GM21515 (cell line): ENCODE measurements around the gene POLRMT.

Source experiments
- ATAC-seq: cut with Tn5 transposase; IDR thresholded peaks from one replicate; pipeline ENCODE4 v1.9.1; 2021; ENCODE audit not compliant: unreplicated experiment

POLRMT gene

DNA sequence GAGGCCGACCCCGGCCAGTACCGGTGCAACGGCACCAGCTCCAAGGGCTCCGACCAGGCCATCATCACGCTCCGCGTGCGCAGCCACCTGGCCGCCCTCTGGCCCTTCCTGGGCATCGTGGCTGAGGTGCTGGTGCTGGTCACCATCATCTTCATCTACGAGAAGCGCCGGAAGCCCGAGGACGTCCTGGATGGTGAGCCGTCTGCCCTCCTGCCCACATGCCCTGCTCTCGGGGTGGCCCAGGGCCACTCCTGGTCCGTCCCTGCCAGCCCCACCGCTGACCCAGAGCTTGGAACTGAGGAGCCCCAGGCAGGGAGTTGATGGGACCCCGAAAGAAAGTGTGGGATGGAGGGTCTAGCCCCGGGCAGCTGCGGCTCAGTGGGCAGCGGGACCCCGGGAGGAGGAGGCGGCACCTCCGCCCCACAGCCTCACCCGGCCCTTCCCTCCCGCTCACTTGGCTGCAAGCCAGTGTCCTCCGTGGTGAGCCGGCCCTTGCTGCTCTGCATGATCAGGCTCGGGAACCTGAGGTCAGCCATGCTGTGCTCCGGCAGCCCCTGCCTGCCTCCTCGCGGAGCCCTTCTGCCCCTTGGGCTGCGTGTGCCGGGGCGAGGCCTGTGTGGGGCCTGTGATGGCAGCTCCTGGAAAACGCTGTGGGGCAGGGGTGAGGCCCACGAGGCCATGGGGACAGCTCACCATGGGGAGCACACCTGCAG lies 51.8 kb downstream of the POLRMT start:
- ATAC-seq = no peak

DNA sequence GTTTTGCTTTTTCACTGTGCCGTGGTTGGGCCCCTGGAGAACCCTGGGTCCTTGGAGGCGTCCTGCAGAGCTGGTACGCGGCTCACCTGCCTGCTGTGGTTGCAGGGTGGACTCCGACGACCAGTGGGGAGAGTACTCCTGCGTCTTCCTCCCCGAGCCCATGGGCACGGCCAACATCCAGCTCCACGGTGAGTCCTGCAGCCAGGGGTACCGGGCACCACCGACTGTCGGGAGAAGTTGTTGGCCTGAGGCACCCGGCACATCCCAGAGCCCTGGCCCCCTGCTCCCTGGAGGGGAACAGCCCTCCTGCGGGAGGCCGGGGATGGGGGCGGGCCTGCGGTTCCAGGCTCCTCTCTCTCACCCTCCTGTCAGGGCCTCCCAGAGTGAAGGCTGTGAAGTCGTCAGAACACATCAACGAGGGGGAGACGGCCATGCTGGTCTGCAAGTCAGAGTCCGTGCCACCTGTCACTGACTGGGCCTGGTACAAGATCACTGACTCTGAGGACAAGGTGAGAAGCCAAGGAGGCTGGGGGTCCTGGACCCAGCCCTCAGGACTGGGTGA lies 53.0 kb downstream of the POLRMT start:
- no peak for ATAC-seq

DNA sequence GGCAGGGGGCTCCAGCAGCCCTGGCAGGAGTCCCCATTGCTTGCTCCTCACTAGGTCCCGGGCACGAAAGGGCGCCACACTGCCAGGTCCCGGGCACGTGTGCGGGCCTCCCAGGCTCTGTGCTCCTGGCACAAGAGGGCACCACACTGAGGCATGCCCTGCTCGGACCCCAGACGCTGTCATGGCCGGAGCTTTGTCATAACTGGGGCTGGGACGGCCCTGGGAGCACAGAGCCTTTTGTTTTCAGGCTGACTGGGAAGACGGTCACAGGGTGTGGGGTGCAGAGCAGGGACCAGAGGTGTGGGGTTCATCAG lies 53.5 kb downstream of the POLRMT start:
- no peak for ATAC-seq

DNA sequence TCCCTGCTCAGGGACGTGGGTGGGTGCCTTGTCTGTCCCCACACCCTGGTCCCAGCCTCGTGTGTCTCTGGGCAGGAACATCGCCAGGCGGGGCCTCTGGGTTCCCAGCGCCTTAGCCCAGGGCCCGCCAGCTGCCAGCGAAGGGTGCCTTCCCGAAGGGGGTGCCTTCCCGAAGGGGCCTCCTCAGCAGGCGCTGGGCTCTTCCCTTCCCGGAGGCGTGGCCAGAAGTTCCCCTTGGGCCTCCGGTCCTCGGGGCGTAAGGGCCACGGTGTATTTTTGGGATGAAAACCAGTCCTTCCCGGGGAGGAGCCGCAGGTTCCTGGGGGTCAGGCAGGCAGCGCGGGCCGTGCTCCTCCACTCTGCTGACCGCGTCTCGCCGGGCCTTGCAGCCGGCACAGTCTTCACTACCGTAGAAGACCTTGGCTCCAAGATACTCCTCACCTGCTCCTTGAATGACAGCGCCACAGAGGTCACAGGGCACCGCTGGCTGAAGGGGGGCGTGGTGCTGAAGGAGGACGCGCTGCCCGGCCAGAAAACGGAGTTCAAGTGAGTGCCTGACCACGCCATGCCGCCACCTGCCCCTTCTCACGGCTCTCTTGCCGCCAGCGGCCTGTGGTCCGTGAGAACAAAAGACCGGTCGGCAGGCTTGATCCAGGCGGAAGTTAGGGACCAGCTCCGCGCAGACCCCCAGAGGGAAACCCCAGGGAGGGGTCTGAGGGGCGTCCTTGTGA lies 54.1 kb downstream of the POLRMT start:
- no peak for ATAC-seq

DNA sequence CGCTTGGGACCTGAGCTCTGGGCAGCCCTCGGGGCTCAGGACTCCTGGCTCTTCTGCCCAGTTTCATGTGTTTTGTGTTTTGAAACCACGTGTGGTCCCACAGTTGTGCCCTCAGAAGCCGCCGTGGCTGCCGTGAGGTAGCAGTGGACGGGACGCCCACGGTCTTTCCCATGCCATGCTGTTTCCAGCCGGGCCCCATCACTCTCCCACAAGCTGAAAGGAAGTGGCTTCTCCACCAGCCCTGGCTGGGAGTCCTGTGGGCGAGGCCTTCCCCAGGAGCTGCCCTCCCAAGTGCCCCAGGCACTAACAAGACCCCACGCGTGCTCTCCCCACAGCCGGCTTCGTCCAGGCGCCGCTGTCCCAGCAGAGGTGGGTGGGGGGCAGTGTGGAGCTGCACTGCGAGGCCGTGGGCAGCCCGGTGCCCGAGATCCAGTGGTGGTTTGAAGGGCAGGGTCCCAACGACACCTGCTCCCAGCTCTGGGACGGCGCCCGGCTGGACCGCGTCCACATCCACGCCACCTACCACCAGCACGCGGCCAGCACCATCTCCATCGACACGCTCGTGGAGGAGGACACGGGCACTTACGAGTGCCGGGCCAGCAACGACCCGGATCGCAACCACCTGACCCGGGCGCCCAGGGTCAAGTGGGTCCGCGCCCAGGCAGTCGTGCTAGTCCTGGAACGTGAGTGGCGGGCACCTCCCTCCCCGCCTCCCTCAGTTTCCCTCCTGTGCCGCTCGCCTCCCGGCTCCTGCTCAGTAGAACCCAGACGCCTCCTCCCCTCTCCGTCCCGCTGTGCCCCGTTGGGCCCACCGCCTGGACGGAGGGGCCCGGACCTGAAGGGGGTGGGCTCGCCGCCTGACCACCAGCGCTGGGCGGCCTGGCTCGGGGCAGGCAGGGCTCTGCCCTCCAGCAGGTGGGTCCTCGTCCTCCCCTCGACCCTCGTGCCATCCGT lies 55.6 kb downstream of the POLRMT start:
- no peak for ATAC-seq

DNA sequence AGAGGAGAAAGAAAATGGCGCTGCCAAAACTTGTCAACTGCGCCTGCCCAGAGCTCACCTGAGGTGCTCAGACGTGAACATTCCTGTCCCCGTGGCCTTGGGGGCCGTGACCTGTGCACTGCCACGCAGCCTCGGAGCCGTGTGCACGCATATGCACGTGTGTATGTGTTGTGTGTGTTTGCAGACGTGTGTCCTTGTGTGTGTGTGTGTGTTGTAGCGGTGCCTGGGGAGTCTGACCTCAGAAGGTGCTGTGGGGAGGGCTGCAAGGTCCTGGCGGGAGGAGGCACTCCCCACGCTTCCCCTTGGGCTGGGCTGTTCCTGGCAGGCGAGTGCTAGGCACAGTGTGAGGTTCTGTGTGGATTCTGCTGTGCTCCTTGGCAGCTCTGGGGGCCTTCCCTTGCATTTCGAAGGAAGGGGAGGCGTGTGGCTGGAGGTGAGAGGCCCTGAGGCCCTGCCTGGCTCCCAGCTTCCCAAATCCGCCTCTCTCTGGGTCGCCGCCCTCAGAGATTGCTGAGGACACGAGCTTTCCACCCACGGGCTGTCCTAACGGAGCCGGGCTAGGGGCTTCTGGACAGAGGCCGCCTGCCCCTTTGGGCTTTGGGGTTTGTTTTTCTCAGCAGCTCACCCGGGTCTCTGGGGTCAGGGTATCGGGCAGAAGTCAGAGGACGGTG lies 56.4 kb downstream of the POLRMT start:
- ATAC-seq = no peak

DNA sequence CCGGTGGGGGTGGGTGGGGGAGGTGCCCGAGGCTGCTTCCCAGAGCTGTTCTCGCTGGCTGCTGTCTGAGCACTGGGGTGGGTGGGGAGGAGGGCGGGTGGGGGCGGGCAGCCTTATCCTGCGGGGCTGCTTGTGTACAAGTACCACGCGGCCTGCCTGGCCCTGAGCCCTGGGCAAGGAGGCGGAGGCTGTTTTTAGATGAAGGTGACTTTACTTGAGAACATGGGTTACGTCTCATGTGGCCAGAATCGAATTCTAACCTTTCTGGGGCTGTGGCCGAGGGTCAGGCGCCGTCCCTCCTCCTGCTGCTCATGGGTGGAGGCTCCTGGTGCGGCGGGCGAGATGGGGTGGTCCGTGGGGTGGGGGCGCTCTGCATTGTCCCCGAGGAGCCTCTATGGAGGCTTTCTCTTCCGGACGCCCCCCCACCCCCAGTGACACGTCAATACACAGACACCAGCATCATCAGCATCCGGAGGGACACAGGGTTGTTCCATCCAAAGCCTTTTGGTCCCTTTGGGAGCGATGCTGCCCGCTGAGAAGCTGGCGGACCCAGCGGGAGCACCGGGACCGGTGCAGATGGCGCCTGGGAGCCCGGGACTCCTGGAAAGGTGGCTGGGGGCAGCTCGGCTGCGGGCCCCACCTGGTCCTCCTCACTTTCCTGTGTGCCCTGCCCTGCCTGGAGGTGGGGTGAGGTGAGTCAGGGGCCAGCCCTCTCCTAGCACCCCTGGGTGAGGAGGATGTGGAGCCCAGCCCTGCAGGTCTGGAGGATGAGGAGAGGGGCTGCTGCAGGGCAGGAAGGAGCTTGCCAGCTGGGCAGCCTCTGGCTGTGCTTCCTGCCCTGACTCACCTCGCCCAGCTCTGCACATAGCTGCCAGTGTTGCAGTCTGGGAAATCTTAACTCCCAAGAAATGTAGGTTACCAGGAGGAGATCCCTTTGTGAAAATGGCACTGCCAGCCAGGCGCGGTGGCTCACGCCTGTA lies 57.5 kb downstream of the POLRMT start:
- no peak for ATAC-seq

DNA sequence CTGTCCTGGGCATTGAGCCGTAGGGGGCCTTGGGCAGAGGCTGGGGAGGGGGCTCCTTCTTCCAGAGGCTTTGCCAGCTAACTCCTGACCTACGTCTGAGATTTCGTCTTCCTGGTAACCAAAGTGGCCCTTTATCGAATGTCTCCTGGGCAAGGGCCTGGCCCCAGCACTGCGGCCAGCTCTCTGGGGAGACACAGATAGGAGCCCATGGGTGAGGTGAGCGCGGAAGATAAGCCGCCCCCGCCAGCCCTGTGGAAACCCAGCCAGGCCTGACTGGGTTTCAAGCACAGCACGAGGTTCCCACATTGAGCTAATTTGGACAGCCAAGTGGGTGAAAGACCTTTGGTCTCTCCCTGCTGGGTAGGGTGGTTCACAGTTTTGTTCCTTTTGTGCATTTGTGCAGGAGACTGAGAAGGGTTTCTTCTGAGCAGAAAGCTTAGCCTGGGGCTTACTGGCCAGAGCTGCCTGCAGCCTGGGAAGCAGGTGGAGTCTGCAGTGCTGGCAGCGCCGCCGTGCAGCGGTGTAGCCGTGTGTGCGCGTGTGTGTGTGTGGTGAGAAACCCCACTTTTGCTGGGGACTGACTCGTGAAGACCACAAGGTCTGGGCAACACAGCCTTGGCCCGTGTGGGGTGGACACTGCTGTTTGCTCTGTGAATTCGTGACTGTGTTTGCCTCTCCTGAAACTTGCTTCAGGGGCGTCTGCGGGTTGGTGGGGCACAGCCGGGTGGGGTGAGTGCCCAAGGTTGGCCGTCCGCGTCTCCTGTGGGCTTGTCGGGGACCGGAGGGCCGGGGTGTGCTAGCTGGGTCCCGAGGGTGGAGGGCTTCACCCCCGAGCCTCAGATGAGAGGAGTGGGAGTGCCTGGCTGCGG lies 58.4 kb downstream of the POLRMT start:
- ATAC-seq = no peak

DNA sequence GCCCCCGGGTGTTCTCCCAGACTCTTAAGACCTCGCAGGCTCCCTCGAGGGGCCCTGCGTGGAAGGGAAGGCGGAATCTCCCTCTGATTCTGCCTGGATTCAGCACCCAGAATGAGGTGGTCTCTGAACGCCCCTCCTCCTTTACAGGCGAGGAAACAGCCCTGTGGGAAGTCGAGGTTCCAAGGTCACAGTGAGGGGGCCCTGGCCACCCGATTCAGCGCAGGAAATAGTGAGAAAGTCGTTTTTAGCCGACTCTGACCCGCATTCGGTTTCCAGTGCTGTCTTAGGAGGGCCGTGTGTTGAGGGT lies 59.9 kb downstream of the POLRMT start:
- ATAC-seq = no peak

DNA sequence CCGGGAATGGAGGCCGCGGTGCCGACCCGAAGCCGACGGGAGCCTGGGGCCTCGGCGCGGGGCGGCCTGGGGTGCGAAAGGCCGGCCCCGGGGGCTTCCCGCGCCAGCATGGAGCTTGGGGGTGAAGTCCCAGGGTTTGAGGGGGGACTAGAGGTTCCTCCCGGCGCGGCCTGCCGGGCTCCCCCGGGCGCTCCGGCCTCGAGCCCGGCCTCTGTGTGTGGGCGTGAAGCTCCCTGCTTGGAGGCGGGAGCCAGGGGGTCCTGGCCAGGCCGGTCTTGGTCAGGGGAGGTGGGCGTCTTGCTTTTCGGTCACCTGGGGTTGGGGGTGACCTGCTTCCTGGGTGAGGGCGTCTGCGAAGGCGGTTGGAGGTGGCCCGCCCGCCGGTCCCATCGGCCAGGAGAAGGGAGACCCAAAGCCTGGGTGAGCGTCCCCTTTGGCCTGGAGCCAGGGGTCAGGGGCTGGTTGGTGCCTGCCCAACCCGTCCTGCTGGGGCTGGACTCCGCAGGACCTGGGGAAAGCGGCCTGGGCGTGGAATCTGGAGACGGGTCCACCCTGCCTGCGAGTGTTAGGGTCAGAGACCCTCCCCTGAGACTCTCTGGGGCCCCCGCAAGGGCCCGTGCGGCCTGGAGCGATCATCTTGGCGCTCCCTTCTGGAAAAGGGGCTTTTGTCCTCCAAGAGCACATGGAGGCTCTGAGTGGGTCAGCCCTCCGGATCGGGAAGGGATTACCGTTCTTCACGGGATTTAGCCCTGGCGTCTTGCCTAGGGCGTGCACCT lies 60.4 kb downstream of the POLRMT start:
- peak; percentile 11 for ATAC-seq

DNA sequence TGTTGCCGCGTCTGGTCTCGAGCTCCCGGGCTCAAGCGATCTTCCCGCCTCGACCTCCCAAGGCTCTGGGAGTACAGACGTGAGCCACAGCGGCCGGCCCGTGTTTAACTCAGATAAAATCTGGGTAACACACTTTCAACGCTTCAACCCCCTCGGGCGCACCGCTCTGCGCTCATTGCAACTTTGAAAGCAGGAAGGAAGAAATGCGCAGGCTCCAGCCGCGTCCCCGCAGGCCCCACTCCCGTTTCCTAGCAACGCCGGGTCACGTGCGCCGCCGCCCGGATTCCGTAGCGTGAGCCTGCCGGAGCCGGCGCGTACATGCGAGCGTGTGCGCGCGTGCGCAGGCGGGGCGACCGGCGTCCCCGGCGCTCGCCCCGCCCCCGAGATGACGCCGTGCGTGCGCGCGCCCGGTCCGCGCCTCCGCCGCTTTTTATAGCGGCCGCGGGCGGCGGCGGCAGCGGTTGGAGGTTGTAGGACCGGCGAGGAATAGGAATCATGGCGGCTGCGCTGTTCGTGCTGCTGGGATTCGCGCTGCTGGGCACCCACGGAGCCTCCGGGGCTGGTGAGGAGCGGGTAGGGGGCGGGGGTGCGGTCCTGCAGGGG lies 61.1 kb downstream of the POLRMT start, which contains the start of gene BSG:
Gene BSG (plus strand): TSS at position 457 of the 603 bp plus-strand sequence. CDS start 39 bp downstream, at position 496.
- ATAC-seq = peak; percentile 73

DNA sequence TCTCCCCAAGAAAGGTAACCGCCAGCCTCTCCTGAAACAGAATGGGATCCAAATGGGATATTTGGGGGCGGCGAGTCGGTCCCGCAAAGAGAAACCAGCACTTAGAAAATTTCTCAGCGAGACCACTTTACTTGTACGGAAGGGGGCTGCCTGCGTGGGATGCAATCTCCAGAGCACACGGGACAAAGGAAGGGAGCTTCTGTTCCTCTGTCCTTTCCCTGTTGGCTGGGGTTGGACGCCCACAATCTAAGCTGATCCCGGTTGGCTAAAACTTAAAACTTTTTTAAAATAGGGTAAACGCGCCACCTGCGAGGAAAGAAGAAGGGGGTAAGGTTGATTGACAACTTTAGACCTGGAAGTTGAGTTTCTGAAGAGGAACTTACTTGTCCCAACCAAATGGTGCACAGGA lies 61.8 kb downstream of the POLRMT start:
- no peak for ATAC-seq

DNA sequence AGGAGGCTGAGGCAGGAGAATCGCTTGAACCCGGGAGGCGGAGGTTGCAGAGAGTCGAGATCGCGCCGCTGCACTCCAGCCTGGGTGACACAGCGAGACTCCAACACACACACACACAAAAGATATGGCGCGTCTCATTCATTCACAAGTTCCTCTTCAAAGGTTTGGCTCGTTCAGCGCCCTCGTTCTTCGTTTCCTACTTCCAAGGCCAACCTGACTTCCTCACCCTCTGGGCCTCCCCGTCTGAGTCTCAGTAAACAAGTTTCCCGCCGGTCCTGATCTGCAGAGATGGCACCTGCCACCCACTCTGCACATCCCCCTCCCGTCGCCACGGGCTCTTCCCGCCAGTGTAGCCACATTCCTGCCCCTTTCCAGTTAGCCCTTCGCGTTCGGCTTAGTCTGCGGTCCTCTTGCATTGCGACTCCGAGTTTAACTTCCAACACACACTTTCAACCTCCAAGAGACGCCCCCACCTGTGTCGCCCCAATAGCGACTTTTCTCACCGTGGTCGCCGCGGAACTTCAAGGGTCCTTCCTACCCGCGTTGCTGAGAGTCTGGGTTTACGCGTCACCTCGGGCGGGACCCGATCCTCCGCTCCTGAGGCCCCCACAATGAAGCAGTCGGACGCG lies 62.3 kb downstream of the POLRMT start:
- no peak for ATAC-seq

DNA sequence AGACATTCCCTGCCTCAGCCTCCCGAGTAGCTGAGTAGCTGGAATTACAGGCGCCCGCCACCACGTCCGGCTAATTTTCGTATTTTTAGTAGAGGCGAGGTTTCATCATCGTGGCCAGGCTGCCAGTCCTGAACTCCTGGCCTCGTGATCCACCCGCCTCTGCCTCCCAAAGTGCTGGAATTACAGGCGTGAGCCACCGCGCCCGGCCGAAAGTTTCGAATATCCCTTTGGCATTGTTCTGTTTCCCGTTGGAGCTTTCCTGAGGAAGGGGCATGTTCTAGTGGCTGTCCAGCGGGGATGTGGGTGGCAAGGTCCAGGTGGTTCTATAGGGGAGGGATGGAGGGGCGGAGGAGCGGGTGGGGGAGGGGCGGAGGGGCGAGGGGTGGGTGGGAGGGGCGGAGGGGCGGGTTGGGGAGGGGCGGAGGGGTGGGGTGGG lies 63.1 kb downstream of the POLRMT start:
- no peak for ATAC-seq

DNA sequence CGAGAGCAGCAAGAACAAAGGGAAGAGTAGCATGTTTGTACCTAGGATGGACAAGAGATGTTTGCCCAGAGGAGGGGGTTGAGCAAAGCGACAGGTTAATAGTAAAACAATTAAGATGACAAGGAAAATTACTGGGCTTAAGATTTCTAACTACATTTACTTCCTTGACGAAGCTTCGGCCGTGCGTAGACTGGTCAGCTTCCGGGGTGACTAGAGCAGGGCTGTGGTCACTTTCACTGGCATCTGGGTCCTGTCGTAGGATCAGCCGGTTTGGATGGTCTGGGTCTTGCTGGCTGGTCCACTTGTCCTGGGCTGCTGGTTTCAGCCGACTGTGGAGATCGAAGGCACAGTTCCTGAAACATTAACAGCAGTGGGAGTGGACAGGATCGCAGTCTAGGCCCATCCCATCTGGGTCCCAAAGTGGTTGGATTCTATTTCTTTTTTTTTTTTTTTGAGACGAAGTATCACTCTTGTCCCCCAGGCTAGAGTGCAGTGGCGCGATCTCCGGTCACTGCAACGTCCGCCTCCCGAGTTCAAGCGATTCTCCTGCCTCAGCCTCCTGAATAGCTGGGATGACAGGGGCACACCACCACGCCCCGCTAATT lies 65.9 kb downstream of the POLRMT start:
- no peak for ATAC-seq
